Endothelial cell of umbilical vein (primary cell): ENCODE results near the gene DDX11.
"Not testable (repeated sequence)": the region's sequence is repeated elsewhere in the genome, so short reads cannot be mapped to it uniquely, and the experiment has no call there.

Experiments
- EZH2 ChIP-seq: IDR thresholded peaks from 2 replicates; pipeline ENCODE4 v1.6.1; 2012; ENCODE audit warnings: borderline replicate concordance, low read depth, mild to moderate bottlenecking, moderate library complexity, low read length, inconsistent platforms; ENCODE audit not compliant: severe bottlenecking
- FOS ChIP-seq: IDR thresholded peaks from 2 replicates; pipeline ENCODE4 v1.6.1; 2011; ENCODE audit warnings: mild to moderate bottlenecking, low read length, moderate library complexity, borderline replicate concordance; ENCODE audit not compliant: insufficient read depth
- JUN ChIP-seq: IDR thresholded peaks from 2 replicates; pipeline ENCODE4 v1.6.1; 2011; ENCODE audit warnings: borderline replicate concordance, low read depth; ENCODE audit not compliant: insufficient read length, insufficient read depth
- POLR2AphosphoS5 ChIP-seq: IDR thresholded peaks from 2 replicates; pipeline ENCODE4 v1.6.1; 2012; ENCODE audit warnings: low read depth, mild to moderate bottlenecking, control low read depth, low read length, moderate library complexity; ENCODE audit not compliant: insufficient read depth
- TF ChIP-seq, protein P1 (sequence below), 2 donors: IDR thresholded peaks; 1 replicate in 1 of 2; 2 replicates in 1 of 2; pipeline ENCODE4 v1.5.1; 2011; ENCODE audit warnings: low read length in 2 of 2, mild to moderate bottlenecking in 2 of 2, moderate library complexity in 2 of 2, control low read depth in 1 of 2, inconsistent platforms in 1 of 2, low read depth in 1 of 2; ENCODE audit not compliant: insufficient read depth in 1 of 2; ENCODE audit errors: extremely low read depth in 1 of 2

DNA sequence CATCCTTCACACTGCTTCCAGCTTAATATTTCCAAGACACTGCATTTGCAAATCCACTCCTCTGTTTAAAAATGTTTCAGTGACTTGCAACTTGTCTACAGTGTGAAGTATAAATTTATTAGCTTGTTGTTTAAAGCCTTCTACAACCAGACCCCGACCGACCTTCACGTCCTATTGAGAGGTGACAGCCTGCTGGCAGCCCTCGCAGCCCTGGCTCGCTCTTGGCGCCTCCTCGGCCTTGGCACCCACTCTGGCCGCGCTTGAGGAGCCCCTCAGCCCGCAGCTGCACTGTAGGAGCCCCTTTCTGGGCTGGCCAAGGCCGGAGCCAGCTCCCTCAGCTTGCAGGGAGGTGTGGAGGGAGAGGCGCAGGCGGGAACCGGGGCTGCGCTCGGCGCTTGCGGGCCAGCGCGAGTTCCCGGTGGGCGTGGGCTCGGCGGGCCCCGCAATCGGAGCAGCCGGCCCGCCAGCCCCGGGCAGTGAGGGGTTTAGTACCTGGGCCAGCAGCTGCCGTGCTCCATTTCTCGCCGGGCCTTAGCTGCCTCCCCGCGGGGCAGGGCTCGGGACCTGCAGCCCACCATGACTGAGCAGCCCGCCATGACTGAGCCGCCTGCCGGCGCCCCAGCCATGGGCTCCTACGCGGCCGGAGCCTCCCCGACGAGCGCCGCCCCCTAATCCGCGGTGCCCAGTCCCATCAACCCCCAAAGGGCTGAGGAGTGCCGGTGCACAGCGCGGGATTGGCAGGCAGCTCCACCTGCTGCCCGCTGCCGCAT lies 2.5 kb upstream of the DDX11 start:
- TF ChIP-seq, protein P1, sequence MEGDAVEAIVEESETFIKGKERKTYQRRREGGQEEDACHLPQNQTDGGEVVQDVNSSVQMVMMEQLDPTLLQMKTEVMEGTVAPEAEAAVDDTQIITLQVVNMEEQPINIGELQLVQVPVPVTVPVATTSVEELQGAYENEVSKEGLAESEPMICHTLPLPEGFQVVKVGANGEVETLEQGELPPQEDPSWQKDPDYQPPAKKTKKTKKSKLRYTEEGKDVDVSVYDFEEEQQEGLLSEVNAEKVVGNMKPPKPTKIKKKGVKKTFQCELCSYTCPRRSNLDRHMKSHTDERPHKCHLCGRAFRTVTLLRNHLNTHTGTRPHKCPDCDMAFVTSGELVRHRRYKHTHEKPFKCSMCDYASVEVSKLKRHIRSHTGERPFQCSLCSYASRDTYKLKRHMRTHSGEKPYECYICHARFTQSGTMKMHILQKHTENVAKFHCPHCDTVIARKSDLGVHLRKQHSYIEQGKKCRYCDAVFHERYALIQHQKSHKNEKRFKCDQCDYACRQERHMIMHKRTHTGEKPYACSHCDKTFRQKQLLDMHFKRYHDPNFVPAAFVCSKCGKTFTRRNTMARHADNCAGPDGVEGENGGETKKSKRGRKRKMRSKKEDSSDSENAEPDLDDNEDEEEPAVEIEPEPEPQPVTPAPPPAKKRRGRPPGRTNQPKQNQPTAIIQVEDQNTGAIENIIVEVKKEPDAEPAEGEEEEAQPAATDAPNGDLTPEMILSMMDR (IDR thresholded peaks at IDR 0.05; ENCODE audit: extremely low read depth in 1 of 2, insufficient read depth in 1 of 2, low read depth in 1 of 2, low read length in 2 of 2), result not testable (repeated sequence)
- TF ChIP-seq FOS, EZH2, POLR2AphosphoS5, JUN: not testable (repeated sequence)
